HepG2 (cell line): ENCODE measurements around the gene PNO1. TPM values are rescaled to one million over a fixed set of nuclear protein-coding genes. Genes with fewer than 3 reads are reported as not detected.
A peak's percentile ranks its signal among the peaks of the same experiment; 100 is the strongest.

Experiments used
- CHCHD3 ChIP-seq: sonication (generic); formaldehyde crosslinking; IDR thresholded peaks from 2 replicates; pipeline ENCODE4 v1.8.0; 2022; ENCODE audit warnings: mild to moderate bottlenecking, missing genetic modification reagents, moderate library complexity
- GATA4 ChIP-seq: sonication (generic); IDR thresholded peaks from 2 replicates; pipeline ENCODE4 v1.6.1; 2016; ENCODE audit warnings: antibody characterized with exemption, low read depth, borderline replicate concordance
- GATAD2A ChIP-seq: IDR thresholded peaks from 2 replicates; pipeline ENCODE4 v1.6.1; 2016
- HDAC1 ChIP-seq: sonication (generic); formaldehyde crosslinking; IDR thresholded peaks from 2 replicates; pipeline ENCODE4 v1.5.1; 2020; ENCODE audit warnings: mild to moderate bottlenecking, missing genetic modification reagents
- KLF9 ChIP-seq: IDR thresholded peaks from 2 replicates; pipeline ENCODE4 v1.6.1; 2016; ENCODE audit warnings: low read depth
- MYPOP ChIP-seq: sonication (generic); formaldehyde crosslinking; IDR thresholded peaks from 2 replicates; pipeline ENCODE4 v1.8.1; 2023; ENCODE audit warnings: mild to moderate bottlenecking, moderate library complexity, missing genetic modification reagents
- PITX1 ChIP-seq: sonication (generic); formaldehyde crosslinking; IDR thresholded peaks from 2 replicates; pipeline ENCODE4 v1.5.1; 2020; ENCODE audit warnings: mild to moderate bottlenecking, missing genetic modification reagents
- POLR2AphosphoS5 ChIP-seq: IDR thresholded peaks from 2 replicates; pipeline ENCODE4 v1.6.1; 2012; ENCODE audit warnings: low read depth, low read length
- RELA ChIP-seq: sonication (generic); formaldehyde crosslinking; IDR thresholded peaks from 2 replicates; pipeline ENCODE4 v1.4.0; 2020; ENCODE audit warnings: missing genetic modification reagents
- TCF7 ChIP-seq: sonication (generic); IDR thresholded peaks from 2 replicates; pipeline ENCODE4 v1.6.1; 2016; ENCODE audit warnings: antibody characterized with exemption, low read depth
- ZBTB43 ChIP-seq: sonication (generic); formaldehyde crosslinking; conservative IDR thresholded peaks from 2 replicates; pipeline ENCODE4 v1.4.0; 2020; ENCODE audit warnings: missing genetic modification reagents
- ZFP41 ChIP-seq: sonication (generic); formaldehyde crosslinking; IDR thresholded peaks from 2 replicates; pipeline ENCODE4 v1.4.0; 2020; ENCODE audit warnings: mild to moderate bottlenecking, missing genetic modification reagents, borderline replicate concordance
- ZNF224 ChIP-seq: sonication (generic); formaldehyde crosslinking; IDR thresholded peaks from 2 replicates; pipeline ENCODE4 v1.5.0; 2020; ENCODE audit warnings: mild to moderate bottlenecking, missing genetic modification reagents
- ZNF264 ChIP-seq: sonication (generic); formaldehyde crosslinking; IDR thresholded peaks from 2 replicates; pipeline ENCODE4 v1.4.0; 2020; ENCODE audit warnings: missing genetic modification reagents
- ZNF382 ChIP-seq: sonication (generic); formaldehyde crosslinking; IDR thresholded peaks from 2 replicates; pipeline ENCODE4 v1.5.0; 2020; ENCODE audit warnings: missing genetic modification reagents, mild to moderate bottlenecking, borderline replicate concordance
- ZNF546 ChIP-seq: sonication (generic); formaldehyde crosslinking; conservative IDR thresholded peaks from 2 replicates; pipeline ENCODE4 v1.8.1; 2023; ENCODE audit warnings: mild to moderate bottlenecking, missing genetic modification reagents
- ZNF772 ChIP-seq: sonication (generic); formaldehyde crosslinking; IDR thresholded peaks from 2 replicates; pipeline ENCODE4 v1.5.0; 2020; ENCODE audit warnings: mild to moderate bottlenecking, missing genetic modification reagents
- polyA plus RNA-seq, 8 experiments: library from polyadenylated mRNA; depleted of rRNA in 3 of 8; stranded (reverse) in 7 of 8; unstranded in 1 of 8; fragments of >200 nt; fragmentation: Illumina TruSeq in 4 of 8; extraction: Trizol in 4 of 8; gene quantifications; 2 replicates each; pipeline versions ENCODE4 v1.2.1 to v1.2.3, GENCODE V29; 2011 to 2016; ENCODE audit warnings: low read depth in 4 of 8, missing spikeins in 1 of 8, mixed read lengths in 1 of 8; ENCODE audit not compliant: insufficient read depth in 1 of 8
- total RNA-seq, 5 experiments: library from RNA; depleted of rRNA; stranded (reverse); fragments of >200 nt; fragmentation: Illumina TruSeq; extraction: Trizol; gene quantifications; 2 replicates each; pipeline ENCODE4 v1.2.3, GENCODE V29; 2016; ENCODE audit warnings: low read depth in 1 of 5
- TF ChIP-seq, protein P1 (sequence below): sonication (generic); formaldehyde crosslinking; IDR thresholded peaks from 2 replicates; pipeline ENCODE4 v1.5.0; 2020; ENCODE audit warnings: mild to moderate bottlenecking, missing genetic modification reagents, borderline replicate concordance
- TF ChIP-seq, protein P2 (sequence below): sonication (generic); formaldehyde crosslinking; IDR thresholded peaks from 2 replicates; pipeline ENCODE4 v1.4.0; 2020; ENCODE audit warnings: missing genetic modification reagents
- TF ChIP-seq, protein P3 (sequence below): sonication (generic); formaldehyde crosslinking; IDR thresholded peaks from 2 replicates; pipeline ENCODE4 v1.8.0; 2022; ENCODE audit warnings: mild to moderate bottlenecking, missing genetic modification reagents
- TF ChIP-seq, protein P4 (sequence below): sonication (generic); formaldehyde crosslinking; conservative IDR thresholded peaks from 2 replicates; pipeline ENCODE4 v1.4.0; 2020; ENCODE audit warnings: missing genetic modification reagents

The PNO1 gene
- total and polyA plus RNA-seq, 2 of the 13 experiments (the other 11 are each of a cell fraction or from before 2014, with no cell fraction given): 12.8 to 48.5 TPM

DNA sequence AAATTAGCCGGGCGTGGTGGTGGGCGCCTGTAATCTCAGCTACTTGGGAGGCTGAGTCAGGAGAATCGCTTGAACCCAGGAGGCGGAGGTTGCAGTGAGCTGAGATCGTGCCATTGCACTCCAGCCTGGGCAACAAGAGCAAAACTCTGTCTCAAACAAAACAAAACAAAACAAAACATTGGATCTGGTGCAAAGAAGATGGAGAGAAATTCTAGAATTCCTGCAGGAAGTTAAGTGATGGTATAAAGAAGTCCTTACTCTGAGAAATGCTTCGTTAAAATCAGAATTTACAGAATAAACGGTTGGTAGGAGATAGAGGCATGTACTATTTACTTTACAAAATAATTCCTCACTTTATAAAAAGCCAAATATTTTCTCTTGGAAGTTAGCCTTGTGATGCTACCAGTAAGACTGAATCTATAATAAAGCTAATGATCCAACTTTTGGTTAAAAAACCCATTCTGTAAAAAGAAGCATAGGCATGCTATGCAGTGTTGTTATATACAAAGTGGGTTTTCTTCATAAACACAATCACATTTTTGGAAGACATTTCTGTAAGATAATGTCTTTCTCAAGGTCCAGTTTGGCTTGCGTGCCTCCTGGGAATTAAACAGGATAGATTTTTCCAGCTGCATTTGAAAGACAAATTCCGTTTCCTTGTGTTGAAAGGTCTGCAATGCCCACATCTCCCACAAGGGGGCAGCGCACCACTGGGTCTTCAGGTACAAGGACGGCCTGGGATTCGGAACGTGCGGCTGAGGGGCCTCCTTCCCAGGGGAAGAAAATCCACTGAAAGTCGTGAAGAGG is 35.6 kb upstream of the PNO1 start (continued):
- TF ChIP-seq ZNF772 (CRISPR knock-in tag): no peak
- TF ChIP-seq, protein P1, sequence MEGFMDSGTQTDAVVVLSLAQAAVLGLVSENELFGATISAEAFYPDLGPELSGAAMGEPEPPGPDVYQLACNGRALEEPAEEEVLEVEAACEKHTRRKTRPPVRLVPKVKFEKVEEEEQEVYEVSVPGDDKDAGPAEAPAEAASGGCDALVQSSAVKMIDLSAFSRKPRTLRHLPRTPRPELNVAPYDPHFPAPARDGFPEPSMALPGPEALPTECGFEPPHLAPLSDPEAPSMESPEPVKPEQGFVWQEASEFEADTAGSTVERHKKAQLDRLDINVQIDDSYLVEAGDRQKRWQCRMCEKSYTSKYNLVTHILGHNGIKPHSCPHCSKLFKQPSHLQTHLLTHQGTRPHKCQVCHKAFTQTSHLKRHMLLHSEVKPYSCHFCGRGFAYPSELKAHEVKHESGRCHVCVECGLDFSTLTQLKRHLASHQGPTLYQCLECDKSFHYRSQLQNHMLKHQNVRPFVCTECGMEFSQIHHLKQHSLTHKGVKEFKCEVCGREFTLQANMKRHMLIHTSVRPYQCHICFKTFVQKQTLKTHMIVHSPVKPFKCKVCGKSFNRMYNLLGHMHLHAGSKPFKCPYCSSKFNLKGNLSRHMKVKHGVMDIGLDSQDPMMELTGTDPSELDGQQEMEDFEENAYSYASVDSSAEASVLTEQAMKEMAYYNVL: no peak
- no peak for TF ChIP-seq POLR2AphosphoS5
- TF ChIP-seq MYPOP (CRISPR knock-in tag): no peak
- no peak for TF ChIP-seq ZBTB43 (CRISPR knock-in tag)
- TF ChIP-seq CHCHD3: no peak
- 0 out of 2 replicates have a peak, but pooled peaks have one; percentile 36 for TF ChIP-seq GATAD2A (CRISPR knock-in tag)
- TF ChIP-seq, protein P2, sequence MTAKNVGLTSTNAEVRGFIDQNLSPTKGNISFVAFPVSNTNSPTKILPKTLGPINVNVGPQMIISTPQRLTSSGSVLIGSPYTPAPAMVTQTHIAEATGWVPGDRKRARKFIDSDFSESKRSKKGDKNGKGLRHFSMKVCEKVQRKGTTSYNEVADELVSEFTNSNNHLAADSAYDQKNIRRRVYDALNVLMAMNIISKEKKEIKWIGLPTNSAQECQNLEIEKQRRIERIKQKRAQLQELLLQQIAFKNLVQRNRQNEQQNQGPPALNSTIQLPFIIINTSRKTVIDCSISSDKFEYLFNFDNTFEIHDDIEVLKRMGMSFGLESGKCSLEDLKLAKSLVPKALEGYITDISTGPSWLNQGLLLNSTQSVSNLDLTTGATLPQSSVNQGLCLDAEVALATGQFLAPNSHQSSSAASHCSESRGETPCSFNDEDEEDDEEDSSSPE (CRISPR knock-in tag): no peak
- no peak for TF ChIP-seq HDAC1 (CRISPR knock-in tag)
- TF ChIP-seq TCF7: no peak
- TF ChIP-seq, protein P3, sequence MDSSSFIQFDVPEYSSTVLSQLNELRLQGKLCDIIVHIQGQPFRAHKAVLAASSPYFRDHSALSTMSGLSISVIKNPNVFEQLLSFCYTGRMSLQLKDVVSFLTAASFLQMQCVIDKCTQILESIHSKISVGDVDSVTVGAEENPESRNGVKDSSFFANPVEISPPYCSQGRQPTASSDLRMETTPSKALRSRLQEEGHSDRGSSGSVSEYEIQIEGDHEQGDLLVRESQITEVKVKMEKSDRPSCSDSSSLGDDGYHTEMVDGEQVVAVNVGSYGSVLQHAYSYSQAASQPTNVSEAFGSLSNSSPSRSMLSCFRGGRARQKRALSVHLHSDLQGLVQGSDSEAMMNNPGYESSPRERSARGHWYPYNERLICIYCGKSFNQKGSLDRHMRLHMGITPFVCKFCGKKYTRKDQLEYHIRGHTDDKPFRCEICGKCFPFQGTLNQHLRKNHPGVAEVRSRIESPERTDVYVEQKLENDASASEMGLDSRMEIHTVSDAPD: no peak
- TF ChIP-seq KLF9: no peak
- TF ChIP-seq ZNF224 (CRISPR knock-in tag): no peak
- no peak for TF ChIP-seq ZNF546 (CRISPR knock-in tag)
- no peak for TF ChIP-seq ZNF382
- TF ChIP-seq RELA (CRISPR knock-in tag): no peak
- no peak for TF ChIP-seq PITX1 (CRISPR knock-in tag)
- TF ChIP-seq, protein P4, sequence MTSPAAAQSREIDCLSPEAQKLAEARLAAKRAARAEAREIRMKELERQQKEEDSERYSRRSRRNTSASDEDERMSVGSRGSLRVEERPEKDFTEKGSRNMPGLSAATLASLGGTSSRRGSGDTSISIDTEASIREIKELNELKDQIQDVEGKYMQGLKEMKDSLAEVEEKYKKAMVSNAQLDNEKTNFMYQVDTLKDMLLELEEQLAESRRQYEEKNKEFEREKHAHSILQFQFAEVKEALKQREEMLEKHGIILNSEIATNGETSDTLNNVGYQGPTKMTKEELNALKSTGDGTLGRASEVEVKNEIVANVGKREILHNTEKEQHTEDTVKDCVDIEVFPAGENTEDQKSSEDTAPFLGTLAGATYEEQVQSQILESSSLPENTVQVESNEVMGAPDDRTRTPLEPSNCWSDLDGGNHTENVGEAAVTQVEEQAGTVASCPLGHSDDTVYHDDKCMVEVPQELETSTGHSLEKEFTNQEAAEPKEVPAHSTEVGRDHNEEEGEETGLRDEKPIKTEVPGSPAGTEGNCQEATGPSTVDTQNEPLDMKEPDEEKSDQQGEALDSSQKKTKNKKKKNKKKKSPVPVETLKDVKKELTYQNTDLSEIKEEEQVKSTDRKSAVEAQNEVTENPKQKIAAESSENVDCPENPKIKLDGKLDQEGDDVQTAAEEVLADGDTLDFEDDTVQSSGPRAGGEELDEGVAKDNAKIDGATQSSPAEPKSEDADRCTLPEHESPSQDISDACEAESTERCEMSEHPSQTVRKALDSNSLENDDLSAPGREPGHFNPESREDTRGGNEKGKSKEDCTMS: no peak
- TF ChIP-seq ZNF264 (CRISPR knock-in tag): no peak
- TF ChIP-seq ZFP41: no peak
- no peak for TF ChIP-seq GATA4
